Activated CD8-positive, alpha-beta memory T cell treated with anti-CD3 and anti-CD28 coated beads, Interleukin-2, amount 50 U/mL, for 1 hour (primary cell): ENCODE data around the gene TMEM250.

Experiments
- DNase-seq: peaks from one replicate; pipeline ENCODE4 v3.0.0-alpha.2; 2020; ENCODE audit errors: extremely low read depth

TMEM250 gene

GRCh38 chr9:136093995-136094881 lies 24.4 kb downstream of the TMEM250 start:
- DNase-seq: no peak

- DNase-seq: no peak
These were observed 25.2 kb downstream of the TMEM250 start for GRCh38 chr9:136093346-136093986.

- no peak for DNase-seq
These were observed 25.9 kb downstream of the TMEM250 start for GRCh38 chr9:136092741-136093140.

GRCh38 chr9:136092353-136092650 lies 26.4 kb downstream of the TMEM250 start:
- DNase-seq: no peak

- DNase-seq: no peak
These were observed 26.9 kb downstream of the TMEM250 start for GRCh38 chr9:136091582-136092352.

- DNase-seq: no peak
These were observed 27.7 kb downstream of the TMEM250 start for GRCh38 chr9:136090768-136091581.

- DNase-seq: no peak
These were observed 28.5 kb downstream of the TMEM250 start for GRCh38 chr9:136090056-136090735.

GRCh38 chr9:136089697-136090045 lies 29.0 kb downstream of the TMEM250 start:
- DNase-seq: no peak

- no peak for DNase-seq
These were observed 29.6 kb downstream of the TMEM250 start for GRCh38 chr9:136088939-136089696.

GRCh38 chr9:136088481-136088938 lies 30.2 kb downstream of the TMEM250 start:
- no peak for DNase-seq

GRCh38 chr9:136087741-136088480 lies 30.8 kb downstream of the TMEM250 start:
- no peak for DNase-seq

GRCh38 chr9:136086951-136087740 lies 31.5 kb downstream of the TMEM250 start:
- DNase-seq: no peak

- no peak for DNase-seq
These were observed 32.3 kb downstream of the TMEM250 start for GRCh38 chr9:136086213-136086881.

- DNase-seq: no peak
These were observed 32.9 kb downstream of the TMEM250 start for GRCh38 chr9:136085815-136086212.

GRCh38 chr9:136084063-136084944 lies 34.4 kb downstream of the TMEM250 start:
- DNase-seq: no peak

GRCh38 chr9:136083558-136084062 lies 35.1 kb downstream of the TMEM250 start:
- DNase-seq: no peak
